HG02588 (cell line): ENCODE data around the gene LRFN2.

Source experiments
- ATAC-seq: cut with Tn5 transposase; IDR thresholded peaks from one replicate; pipeline ENCODE4 v1.9.1; 2021; ENCODE audit warnings: mild to moderate bottlenecking, moderate library complexity; ENCODE audit not compliant: unreplicated experiment

The LRFN2 gene

DNA sequence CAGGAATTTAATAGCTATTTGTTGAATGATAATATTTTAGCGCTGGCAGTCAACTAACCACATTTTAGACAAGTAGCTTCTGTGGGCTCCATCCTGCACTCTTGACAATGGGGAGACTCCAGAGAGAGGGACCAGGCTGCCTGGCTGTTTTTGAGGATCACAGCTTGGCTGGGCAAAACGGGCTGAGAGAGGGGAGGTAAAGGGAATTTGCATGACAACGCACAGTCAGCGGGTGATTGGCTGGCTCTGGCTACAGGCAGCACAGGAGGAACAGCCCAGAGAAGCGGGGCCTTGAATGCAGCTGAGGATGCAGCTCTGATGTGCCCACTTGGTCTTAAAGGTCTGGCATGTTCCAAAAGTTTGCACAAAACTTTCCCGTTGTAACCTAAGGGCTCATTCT, 41.2 kb downstream of the LRFN2 start:
- ATAC-seq, result no peak

DNA sequence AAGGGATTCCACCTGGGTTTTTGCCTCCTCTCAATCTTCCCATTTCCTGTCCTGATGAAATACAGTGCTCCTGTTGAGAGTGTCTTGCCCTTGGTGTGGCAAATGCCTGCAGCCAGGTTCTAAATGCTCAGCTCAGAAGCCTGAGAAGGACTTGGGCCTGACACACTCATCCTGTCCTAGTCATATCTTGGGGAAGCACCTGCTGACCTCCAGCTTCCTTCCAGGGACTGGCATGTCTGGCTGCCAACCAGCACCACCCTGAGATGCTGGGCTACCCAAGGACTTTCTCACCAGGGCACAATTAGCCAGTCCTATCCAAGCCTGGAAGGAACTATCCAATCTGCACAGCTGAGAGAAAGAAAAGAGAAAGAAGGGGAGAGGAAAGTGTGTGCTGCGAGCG, 43.4 kb downstream of the LRFN2 start:
- no peak for ATAC-seq

DNA sequence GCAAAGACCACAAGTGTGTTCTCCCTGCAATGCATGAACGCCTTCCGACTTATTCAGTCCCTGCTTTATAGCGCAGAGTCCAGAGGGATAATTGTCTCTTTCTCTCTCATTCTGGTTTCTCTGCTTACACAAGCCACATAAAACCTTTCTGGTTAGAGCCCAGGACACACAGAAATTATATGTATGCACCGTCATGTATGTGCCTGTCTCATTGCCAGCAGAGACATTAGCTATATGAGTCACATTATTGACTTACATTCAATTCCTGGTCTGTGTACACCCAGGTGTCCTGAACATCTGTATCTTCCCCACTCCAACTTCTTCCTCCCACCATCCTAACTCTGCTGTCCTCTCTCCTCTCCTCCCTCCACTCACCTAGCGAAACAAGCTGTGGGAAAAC, 44.0 kb downstream of the LRFN2 start:
- no peak for ATAC-seq

DNA sequence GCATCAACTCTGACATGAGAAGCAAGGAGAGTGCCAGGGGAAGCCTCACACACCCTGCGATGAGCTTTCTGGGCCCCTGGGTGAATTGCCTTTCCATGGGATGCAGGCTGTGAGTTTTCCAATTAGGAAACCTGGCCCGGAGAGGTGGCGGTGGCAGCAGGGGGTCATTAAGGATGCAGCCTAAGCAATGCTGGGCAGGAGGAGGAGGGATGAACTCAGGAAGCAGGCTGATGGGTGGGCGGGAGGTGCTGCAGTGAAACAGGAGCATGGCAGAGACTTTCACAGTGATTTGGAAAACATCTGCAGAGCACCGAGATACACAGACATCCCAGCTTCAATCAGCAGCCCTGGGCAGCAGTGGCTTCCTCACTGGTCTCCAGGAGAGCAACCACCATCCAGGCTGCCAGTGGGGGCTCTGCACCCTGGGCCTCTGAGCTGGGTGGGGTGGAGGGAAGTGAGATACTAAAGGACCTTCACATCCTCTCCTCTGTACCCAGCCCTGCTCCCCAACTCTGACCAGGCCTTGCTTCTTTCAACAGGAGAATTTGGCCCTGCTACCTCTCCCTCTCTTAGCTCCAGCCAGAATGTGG, 44.9 kb downstream of the LRFN2 start:
- ATAC-seq, result no peak

DNA sequence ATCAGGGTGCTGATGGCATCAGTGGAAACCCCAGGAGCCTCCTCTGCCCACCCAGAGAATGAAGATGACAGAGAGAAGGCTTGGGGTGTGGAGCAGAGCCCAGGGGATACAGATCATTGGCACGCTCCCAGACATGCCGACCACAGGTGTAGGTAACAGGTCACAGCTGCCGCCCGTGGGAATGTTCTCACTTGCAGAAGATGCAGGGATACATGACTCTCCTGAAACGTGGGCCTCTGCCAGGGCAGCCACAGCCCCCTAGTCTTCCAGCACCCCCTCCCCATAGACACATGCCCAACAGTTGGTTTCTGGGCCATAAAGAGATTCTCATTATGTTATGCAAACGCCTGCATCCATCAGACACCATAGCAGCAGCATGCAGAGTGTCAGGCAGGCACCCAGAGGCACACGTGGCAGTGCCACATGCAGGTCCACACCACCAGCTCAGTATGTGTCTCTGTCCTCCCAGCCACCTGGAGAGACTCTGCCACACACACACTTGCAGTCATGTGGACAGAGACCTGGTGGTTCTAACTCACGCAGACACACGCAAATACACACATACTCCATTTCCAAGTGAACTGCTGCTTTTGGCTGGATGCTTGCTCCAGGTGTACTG, 45.5 kb downstream of the LRFN2 start:
- no peak for ATAC-seq

DNA sequence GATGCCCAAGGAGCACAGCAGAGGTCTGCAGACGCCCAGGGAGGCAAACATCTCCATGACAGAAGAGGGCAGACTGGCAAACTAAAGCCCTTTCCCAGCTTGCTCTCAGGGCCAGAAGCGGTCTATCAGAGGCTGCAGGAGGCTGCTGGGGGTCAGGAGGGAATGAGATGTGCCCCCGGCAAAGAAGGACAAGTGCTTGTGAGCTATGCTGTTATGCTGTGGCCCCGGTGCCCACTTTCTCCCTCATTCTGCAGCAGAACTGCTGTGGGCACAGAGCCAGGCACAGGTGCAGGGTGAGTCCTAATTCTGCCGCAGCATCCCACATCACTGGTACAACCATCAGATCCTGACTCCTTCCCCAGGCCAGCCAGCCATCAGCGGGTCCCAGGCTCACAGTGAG, 46.4 kb downstream of the LRFN2 start:
- ATAC-seq, result no peak

DNA sequence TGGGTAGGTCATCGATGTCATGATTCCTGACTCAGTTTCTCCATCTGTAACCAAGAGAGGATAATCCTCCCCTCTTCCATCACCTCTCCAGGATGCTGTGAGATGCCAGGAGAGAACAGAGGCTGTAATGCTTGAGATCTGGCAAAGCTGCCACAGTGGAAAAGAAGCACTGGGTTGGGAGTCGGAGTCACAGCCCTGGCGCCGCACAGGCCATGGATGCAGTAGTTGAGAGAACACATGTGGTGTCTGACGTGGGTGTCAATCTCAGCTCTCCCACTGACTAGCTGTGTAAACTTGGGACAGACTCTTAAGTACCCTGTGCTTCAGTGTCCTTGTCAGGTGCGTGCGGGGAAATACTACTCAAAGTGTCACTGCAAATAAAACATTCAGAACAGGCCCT, 47.3 kb downstream of the LRFN2 start:
- ATAC-seq, result no peak

DNA sequence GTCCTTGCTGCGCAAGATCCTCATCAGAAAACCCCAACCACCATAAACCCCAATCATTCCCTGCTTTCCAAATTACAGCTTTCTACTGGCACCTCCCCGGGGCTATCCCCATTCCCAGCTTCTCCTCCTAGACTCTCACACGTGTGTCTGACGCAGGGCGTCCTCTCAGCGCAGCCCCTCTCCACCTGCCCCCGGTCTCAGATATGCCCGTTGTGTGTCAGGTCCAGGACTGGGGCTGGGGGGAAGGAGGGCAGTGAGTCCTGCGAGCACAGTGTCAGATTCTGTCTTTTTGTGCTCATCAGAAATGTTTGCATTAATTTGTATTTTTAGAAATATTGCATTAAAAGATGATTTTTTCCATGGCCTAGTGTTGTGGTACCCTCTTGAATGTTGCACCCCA, 48.6 kb downstream of the LRFN2 start:
- ATAC-seq, result no peak

DNA sequence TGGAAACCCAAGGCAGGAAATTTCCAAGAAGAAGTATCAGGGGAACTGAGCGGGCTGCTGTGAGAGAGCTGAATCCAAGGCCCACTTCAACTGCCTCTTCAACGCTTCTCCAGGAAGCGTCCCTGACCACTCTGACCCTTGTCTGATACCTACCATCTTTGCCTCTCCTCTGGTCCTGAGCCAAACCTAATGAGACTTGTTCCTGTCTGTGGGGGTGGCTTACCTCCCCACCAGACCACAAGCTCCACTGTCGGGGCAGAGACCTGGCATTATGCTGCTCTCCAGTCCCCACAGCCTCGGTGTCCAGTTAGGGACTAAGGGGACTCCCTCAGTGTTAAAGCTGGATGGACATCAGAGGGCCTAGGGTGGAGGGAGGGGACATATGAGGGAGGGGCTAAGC, 49.7 kb downstream of the LRFN2 start:
- ATAC-seq, result no peak

DNA sequence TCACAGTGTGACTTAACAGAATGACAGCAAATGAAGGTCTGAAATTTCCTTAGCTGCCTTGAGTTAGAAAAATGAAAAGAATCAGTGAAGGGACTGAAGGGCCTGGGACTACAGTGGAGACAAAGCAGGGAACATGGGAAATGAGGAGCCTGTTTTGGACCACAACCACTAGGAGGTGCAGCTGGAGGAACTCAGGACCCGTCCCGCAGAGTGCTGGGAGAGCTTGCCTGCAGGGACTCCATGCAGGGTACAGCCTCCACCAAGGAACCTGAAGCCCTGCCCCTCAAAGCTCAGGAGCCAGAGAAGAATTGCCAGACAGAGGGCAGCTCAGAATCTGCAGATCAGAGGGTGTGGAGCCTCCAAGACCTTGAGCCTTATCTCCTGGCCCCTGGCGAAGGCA, 50.7 kb downstream of the LRFN2 start:
- ATAC-seq, result no peak

DNA sequence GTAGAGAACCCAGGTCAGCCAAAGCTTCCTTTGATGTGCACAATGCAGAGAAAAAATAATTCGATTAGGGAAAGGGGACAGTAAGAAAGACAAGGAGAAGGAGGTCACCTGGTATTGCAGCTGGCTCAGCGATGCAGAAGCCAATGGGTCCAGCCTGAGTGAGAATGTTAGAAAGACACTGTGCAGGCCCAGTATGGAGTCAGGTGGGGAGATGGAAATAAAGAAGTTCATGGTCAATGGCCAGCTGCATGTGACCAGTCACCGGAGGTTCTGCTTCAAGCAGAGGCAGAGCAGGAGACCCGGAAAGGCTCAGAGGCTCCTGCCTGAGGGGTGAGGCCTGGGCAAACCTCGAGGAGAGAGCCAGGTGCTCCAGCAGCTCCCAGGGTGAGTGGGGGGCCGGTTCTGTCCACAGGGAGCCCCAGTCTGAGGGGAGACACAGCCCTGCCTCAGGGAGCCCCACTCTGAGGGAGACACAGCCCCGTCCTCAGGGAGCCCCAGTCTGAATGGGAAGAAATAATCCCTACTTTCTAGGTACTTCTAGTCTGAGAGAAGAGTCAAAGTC, 51.3 kb downstream of the LRFN2 start:
- ATAC-seq, result no peak

DNA sequence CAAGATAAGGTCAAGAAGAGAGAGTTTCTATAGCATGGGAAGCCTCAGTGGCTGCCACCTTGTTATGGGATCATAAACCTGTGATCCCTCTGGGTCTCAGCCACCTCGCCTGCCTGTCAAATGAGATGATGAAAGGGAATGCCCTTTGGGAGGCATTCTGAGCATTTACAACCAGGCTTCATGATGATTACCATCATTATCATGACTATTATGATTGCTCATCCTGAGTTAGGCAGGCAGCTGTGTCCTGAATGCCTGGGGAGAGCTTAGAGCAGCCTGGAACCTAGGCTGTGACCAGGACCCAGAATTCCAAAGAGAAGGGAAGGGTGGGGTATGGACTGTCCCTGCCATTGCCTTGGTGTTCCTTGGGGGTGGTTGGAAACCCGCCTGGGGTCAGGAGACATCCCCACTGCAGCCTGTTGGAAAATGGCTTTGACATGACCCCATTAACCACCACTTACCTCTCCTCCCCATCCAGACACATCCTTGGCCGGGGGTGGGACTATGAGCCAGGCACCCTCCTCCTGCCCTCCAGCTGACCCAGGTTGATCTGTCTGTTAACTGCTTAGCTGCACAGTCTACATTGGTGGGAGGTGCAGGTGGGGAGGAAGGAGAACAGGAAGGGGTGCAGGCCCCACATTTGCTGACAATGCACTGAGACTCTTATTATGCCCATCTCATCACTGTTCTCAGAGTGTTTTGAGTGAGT, 51.9 kb downstream of the LRFN2 start:
- ATAC-seq, result no peak

DNA sequence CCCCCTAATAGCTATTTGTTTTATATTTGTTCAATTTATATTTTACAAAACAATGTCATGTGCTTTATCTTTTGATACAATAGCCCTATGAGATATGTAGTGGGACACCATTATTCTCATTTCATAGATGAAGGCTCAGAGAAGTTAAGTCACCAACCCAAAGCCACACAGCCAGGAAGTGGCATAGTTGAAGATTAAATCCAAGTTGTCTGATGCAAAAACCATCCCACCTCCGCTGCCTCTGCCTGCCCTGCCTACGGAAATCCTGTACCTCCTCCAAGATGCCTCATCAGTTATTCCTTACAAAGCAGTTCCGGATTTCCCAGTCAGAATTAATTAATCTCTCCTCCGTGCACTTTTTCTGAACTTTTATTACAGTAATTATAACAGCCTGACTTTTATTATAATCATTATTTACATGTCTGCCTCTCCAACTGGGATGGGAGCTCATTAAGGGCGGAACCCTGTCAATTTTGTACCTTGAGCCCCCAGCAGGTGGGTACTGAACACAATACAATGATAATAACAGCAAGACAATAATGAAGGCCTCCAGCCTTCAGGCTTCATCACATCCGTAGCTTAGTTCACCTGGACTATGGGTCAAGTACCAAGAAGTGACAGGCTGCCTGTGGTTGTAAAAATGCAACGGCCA, 54.7 kb downstream of the LRFN2 start:
- no peak for ATAC-seq

DNA sequence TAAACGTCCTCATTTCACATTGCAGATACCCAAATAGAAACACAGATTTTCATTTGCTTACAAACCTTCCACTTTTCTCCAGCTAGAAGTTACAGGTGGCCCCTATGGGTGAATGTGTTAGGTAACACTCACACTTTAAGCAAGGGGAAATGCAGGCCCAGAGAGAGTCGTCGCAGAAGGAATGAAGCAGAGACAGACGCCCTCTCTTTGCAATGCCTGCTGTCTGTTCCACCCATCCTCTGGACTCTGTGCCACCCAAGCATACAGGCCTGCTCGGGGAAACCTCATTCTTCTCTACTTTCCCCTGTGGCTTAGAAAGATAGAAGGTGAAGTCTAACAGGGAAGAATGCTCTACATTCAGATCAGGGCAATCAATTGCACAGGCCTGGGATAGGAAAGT, 57.2 kb downstream of the LRFN2 start:
- no peak for ATAC-seq

DNA sequence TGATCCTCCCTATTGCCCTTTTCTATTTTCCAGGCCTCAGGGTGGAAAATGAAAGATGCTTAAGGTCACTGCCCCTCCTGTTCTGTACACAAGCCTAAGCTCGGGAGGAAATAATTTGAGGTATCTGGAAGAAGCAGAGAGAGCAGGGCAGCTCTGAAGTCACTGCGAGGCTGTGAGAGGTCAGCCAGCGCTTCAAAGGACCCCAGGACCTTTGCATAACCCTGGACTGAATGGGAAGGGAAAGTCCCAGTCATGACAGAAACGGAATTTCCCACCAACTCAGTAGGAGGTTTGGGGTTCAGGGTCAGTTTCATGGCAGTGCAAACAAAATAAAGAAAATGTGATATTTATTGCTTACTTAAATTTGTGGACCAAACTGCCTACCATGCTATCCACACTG, 58.1 kb downstream of the LRFN2 start:
- no peak for ATAC-seq

DNA sequence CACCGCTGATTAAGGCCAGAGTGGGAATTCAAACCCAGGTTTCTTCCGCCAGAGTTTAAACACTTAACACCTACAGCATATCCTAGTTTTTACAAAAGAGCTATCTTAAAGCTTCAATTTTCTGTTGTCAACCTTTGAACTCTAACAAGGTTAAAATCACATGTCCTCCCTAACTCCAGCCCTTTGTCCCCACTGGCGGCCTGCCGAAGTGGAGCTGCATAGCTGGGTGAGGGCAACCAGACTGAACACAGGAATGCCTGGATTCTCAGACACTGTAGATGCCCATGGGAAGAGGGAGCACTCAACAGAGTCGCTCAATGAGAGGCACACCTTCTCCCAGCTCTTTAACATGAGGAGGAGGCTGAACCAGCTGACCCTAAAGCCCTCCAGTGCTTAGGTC, 59.1 kb downstream of the LRFN2 start:
- ATAC-seq, result no peak

DNA sequence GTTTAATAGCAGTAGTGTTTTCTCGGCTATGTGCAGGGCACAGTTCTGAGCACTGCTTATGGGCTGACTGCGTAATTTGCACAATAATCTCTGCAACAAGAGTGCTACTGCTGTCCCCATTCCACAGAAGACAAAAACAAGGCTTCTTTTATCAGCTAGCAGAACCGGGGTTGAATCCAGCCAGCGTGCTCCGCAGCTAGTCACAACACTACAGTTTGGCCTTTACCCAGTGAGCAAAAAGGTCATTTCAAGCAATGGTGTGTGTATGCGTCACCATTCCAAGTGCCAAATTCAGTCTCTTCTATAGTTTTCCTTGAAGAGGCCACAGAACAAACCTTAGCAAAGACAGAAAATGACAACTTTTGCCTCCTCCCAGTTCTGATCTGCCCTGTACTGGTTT, 61.1 kb downstream of the LRFN2 start:
- no peak for ATAC-seq

DNA sequence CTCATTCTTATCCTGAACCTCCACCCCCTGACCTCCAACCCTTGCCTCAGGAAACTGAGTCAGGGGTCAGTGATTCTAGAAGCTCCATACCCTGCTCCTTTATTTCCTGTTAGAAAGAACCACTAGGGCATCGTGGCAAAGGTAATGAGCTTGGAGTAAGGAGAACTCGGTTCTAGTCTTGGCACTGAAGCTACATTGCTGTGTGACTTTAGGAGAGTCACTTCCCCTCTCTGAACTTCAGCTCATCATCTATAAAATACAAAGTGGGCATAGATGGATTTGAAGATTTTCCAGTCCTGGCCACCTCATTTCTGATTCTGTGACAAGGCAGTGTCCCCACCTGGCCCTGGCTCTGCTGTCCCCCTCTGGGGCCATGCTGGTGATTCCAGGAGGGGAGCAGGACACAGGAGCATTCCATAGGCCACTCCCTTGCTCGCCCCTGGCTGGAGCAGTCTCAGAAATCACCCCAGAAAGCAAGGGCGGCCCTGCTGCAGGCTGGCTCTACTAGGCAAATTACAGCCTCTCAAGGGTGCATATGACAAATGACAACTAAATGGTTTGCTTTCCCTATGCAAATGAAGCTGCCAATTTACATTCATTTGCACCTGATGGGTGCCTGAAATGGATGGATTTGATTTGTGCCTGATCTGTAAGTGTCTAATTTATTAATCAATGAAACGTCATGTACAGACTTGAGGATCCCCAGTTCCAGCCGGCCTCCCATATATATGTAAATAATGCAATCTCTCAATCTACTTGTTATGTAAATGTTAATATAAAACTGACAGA, 62.2 kb downstream of the LRFN2 start:
- ATAC-seq, result no peak

DNA sequence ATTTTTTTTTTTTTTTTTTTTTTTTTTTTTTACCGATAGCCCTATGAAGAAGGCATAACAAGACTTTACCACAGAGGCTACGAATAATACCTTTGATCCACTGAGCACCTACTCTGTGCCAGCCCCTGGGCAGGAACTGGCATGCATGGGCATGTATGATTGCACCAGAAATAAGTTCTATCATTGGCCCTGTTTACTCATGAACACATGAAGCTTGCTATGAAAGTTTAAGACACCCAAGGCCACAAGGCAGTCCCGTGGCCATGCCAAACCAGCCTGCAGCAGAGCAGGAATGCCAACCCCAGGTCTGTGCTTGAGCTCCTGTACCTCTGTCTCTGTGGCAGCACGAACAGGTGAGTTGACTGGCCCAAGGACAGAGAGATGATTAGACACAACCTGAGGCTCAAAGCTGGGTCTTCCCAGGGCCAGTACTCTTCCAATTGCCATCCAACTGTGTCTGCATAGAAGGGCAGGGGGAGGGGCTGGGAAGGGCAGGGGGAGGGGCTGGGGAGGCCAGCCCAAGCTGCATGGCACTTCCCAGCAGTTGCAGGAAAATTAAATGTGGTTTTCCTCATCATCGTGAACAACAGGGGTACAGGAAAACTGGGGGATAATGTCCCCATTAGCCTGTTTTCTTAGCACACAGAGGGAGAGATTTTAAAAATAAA, 63.5 kb downstream of the LRFN2 start:
- ATAC-seq, result no peak

DNA sequence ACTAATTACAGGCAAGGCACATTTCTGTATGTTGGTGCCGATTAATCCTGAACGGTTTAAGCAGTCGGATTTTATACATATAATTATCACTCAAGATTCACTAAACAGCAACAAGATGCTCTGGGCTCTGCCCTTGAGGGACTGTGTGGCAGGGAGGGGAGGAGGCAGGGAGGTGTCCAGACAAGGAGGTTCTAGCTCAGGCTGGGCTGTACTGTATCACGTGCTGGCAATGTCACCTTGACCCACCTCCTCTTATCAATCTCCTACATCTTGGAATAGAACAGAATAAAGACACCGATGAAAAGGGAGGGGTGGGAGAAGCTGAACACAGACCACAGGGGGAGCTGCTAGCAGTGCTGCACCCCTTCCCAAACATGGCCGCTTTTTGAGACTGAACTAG, 65.7 kb downstream of the LRFN2 start:
- ATAC-seq, result no peak

DNA sequence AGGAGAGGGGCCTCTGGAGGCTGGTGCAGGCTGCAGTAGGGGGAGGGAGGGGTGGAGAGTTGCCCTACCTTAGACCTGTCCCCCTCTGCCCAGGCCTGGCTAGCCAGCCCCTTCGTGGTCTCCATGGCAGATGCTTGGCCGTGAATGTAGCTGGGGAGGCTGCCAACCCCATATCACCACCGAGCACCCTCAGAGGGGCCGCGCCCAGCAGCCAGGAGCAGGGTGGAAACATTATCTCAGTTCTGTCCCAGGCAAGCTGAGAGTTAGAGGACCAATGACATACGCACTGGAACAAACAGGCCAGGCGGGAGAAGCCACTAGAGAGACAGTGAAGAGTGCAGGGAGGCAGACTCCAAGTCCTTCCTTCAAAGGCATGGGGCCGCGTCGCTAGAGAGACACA, 66.5 kb downstream of the LRFN2 start:
- ATAC-seq, result no peak
